Measurements from ENCODE around the gene GUK1. TPM values are rescaled to one million over a fixed set of nuclear protein-coding genes. Genes with fewer than 3 reads are reported as not detected.
A peak's percentile ranks its signal among the peaks of the same experiment; 100 is the strongest.

GUK1 gene
- total RNA-seq, 4 donors from 2014 or later = 359 to 470 (median 422) TPM

GRCh38 chr1:228151180-228151925 lies 11.3 kb downstream of the GUK1 start:
- TF ChIP-seq, protein P1, sequence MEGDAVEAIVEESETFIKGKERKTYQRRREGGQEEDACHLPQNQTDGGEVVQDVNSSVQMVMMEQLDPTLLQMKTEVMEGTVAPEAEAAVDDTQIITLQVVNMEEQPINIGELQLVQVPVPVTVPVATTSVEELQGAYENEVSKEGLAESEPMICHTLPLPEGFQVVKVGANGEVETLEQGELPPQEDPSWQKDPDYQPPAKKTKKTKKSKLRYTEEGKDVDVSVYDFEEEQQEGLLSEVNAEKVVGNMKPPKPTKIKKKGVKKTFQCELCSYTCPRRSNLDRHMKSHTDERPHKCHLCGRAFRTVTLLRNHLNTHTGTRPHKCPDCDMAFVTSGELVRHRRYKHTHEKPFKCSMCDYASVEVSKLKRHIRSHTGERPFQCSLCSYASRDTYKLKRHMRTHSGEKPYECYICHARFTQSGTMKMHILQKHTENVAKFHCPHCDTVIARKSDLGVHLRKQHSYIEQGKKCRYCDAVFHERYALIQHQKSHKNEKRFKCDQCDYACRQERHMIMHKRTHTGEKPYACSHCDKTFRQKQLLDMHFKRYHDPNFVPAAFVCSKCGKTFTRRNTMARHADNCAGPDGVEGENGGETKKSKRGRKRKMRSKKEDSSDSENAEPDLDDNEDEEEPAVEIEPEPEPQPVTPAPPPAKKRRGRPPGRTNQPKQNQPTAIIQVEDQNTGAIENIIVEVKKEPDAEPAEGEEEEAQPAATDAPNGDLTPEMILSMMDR (IDR thresholded peaks at IDR 0.05) = no peak
- TF ChIP-seq POLR2A (IDR thresholded peaks at IDR 0.05) = no peak

DNA sequence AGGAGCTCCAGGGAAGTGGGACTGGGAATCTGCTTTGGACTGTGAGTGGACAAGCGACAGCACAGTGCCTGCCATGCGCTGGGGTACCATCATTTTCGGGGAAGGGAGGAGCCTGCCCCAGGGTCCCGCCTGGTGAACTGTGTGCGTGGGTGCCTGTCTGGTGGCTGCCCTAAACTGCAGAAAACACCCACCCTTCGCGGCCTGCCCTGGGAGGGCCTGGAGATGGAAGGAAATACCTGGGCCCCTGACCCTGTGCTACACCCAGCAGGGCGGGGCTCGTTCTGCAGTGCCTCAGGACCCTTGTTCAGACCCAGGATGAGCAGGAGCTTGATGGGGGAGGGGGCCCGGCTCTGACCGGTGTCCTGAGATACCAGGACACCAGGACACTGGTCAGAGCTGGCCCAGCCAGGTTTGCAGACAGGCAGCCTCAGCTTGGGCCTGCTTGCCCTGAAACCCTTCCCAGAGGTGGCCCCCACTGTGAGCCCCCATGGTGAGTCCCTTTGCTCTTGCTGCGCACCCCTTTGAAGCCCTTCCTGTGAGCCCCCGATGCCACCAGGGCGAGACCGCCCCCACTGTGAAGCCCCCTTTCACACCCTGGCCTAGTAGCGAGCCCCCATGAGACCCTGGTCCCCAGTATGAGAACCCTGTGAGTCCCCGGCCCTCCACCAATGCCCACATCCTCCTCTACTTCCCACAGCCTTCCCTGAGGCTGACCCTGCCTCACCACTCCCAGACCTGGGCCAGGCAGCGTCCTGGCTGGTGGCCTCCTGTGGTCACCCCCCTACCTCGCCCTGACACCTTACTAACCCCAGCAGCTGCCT lies 12.2 kb downstream of the GUK1 start:
- TF ChIP-seq, protein P1 (IDR thresholded peaks at IDR 0.05) = no peak
- TF ChIP-seq POLR2A (IDR thresholded peaks at IDR 0.05) = no peak
- intact Hi-C loops (cut with DNase I; ENCODE audit: low total_unique reads) = no loop called here
- WGBS, 2 donors = 86 to 87% methylated on average over 18 to 19 of the region's 19 CpGs
- H3K4me3 ChIP-seq (ENCODE audit: low read depth, poor library complexity, severe bottlenecking) = no peak overlapping the region
- peak in 1 of 2 donors; percentile 85 for DNase-seq (ENCODE audit: low spot score in 2 of 2)

More at GRCh38 chr1:228151180-228151925, 11.3 kb downstream of the GUK1 start:
- intact Hi-C loops (cut with DNase I; ENCODE audit: low total_unique reads) = no loop called here
- H3K4me3 ChIP-seq (ENCODE audit: low read depth, poor library complexity, severe bottlenecking) = no peak overlapping the region
- 59 to 63% methylated on average over 12 of the region's 12 CpGs for WGBS, 2 donors
- DNase-seq (ENCODE audit: low spot score in 2 of 2) = peak in 1 of 2 donors; percentile 85

GRCh38 chr1:228152918-228153258 lies 12.8 kb downstream of the GUK1 start:
- WGBS, 2 donors = 74 to 85% methylated on average over 3 of the region's 3 CpGs
- TF ChIP-seq POLR2A (IDR thresholded peaks at IDR 0.05) = no peak
- TF ChIP-seq, protein P1 (IDR thresholded peaks at IDR 0.05) = no peak
- DNase-seq (ENCODE audit: low spot score in 2 of 2) = peak in 1 of 2 donors; percentile 50
- no peak overlapping the region for H3K4me3 ChIP-seq (ENCODE audit: low read depth, poor library complexity, severe bottlenecking)
- intact Hi-C loops (cut with DNase I; ENCODE audit: low total_unique reads) = no loop called here

- TF ChIP-seq, protein P1 (IDR thresholded peaks at IDR 0.05) = no peak
- TF ChIP-seq POLR2A (IDR thresholded peaks at IDR 0.05) = no peak
- peak in 1 of 2 donors; percentile 82 for DNase-seq (ENCODE audit: low spot score in 2 of 2)
- intact Hi-C loops (cut with DNase I; ENCODE audit: low total_unique reads) = no loop called here
- WGBS, 2 donors = 83 to 88% methylated on average over 9 to 11 of the region's 11 CpGs
- no peak overlapping the region for H3K4me3 ChIP-seq (ENCODE audit: low read depth, poor library complexity, severe bottlenecking)
Observed at GRCh38 chr1:228154021-228154669, 14.1 kb downstream of the GUK1 start.

GRCh38 chr1:228154670-228155571 lies 14.8 kb downstream of the GUK1 start:
- 61 to 62% methylated on average over 17 to 20 of the region's 20 CpGs for WGBS, 2 donors
- intact Hi-C loops (cut with DNase I; ENCODE audit: low total_unique reads) = no loop called here
- no peak for TF ChIP-seq POLR2A (IDR thresholded peaks at IDR 0.05)
- TF ChIP-seq, protein P1 (IDR thresholded peaks at IDR 0.05) = no peak
- no peak for DNase-seq (ENCODE audit: low spot score in 2 of 2)
- no peak overlapping the region for H3K4me3 ChIP-seq (ENCODE audit: low read depth, poor library complexity, severe bottlenecking)

Measured in lower leg skin (tissue), 4 donors.